ENCODE results near the gene TTLL5. TPM values are rescaled to one million over a fixed set of nuclear protein-coding genes. Genes with fewer than 3 reads are reported as not detected.
A peak's percentile ranks its signal among the peaks of the same experiment; 100 is the strongest.

Gene TTLL5
- polyA plus RNA-seq, 4 donors = 22.1 to 33.8 (median 28.9) TPM

DNA sequence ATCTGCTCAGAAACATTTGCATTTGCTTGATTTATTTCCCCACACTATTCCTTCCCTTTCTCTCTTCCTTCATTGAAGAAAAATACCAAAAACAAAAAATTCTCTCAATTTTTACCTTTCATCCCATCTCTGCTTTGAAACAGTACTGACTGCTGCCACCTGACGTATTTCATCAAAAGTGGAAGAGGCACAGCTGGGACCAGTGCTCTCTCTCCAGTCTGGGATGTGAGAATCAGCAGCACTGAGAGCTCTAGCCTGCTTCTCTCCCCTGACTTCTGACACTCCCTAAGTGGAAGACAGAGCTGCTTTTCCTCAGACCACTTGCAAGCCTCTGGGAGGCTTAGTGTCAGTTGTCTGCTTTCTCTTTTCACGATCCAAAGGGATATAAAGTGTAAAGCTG lies 36.9 kb downstream of the TTLL5 start:
- no peak for DNase-seq (ENCODE audit: low read depth in 4 of 4, low spot score in 3 of 4)

DNA sequence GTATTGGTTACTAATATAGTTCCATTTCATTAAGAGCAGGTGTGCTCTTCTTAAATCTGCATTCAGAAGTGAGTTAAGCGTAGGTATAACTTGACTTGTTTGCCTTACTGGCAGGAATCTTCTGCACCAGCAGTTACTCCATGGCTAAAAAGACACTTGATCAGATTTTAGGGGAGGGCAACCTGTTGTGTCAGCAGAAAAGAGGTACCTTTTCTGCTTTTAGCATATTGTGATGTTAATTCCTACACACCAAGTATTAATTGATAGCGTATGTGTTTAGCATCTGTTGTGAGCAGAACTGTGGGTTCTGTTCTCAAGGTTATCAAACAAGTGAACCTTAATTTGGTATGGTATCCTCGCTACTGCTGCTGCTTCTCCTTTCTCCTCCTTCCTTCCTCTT lies 38.3 kb downstream of the TTLL5 start:
- no peak for DNase-seq (ENCODE audit: low read depth in 4 of 4, low spot score in 3 of 4)

GRCh38 chr14:75700295-75700694 lies 39.2 kb downstream of the TTLL5 start:
- no peak for DNase-seq (ENCODE audit: low read depth in 4 of 4, low spot score in 3 of 4)

GRCh38 chr14:75702122-75702521 lies 41.1 kb downstream of the TTLL5 start:
- DNase-seq (ENCODE audit: low read depth in 4 of 4, low spot score in 3 of 4) = no peak

GRCh38 chr14:75702616-75703261 lies 41.7 kb downstream of the TTLL5 start:
- DNase-seq (ENCODE audit: low read depth in 4 of 4, low spot score in 3 of 4) = no peak

GRCh38 chr14:75703467-75703866 lies 42.4 kb downstream of the TTLL5 start:
- DNase-seq (ENCODE audit: low read depth in 4 of 4, low spot score in 3 of 4) = no peak

- no peak for DNase-seq (ENCODE audit: low read depth in 4 of 4, low spot score in 3 of 4)
These were observed 44.0 kb downstream of the TTLL5 start for GRCh38 chr14:75705014-75705413.

DNA sequence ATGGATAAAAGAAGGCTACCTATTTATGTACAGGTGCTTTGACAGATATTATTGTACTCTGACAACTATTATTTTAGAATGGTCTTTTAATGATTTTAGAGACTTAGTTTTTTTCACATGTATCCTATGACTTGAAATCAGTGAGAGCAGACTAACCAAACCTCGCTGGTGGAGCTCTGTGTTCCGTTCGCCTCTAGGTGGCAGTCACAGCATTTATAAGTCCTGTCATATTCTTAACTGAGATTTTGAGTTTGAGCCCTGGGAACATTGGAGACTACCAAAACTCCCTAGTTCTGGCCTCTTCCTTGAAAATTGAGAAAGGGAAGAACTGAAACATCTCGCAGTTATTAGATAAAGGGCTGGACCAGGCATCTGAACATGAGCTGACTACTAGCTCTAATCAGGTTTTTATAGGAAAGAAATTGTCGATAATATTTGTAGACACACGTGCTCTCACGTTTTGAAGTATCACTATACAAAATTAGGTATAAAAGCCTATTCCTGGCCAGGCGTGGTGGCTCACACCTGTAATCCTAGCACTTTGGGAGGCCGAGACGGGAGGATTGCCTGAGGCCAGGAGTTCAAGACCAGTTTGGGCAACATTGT lies 48.3 kb downstream of the TTLL5 start:
- DNase-seq (ENCODE audit: low read depth in 4 of 4, low spot score in 3 of 4) = peak; percentile 51 to 75 (median 64)

GRCh38 chr14:75711105-75711795 lies 50.2 kb downstream of the TTLL5 start:
- DNase-seq (ENCODE audit: low read depth in 4 of 4, low spot score in 3 of 4) = no peak

- DNase-seq (ENCODE audit: low read depth in 4 of 4, low spot score in 3 of 4) = no peak
These were observed 50.8 kb downstream of the TTLL5 start for GRCh38 chr14:75711796-75712211.

- no peak for DNase-seq (ENCODE audit: low read depth in 4 of 4, low spot score in 3 of 4)
These were observed 53.9 kb downstream of the TTLL5 start for GRCh38 chr14:75714991-75715390.

DNA sequence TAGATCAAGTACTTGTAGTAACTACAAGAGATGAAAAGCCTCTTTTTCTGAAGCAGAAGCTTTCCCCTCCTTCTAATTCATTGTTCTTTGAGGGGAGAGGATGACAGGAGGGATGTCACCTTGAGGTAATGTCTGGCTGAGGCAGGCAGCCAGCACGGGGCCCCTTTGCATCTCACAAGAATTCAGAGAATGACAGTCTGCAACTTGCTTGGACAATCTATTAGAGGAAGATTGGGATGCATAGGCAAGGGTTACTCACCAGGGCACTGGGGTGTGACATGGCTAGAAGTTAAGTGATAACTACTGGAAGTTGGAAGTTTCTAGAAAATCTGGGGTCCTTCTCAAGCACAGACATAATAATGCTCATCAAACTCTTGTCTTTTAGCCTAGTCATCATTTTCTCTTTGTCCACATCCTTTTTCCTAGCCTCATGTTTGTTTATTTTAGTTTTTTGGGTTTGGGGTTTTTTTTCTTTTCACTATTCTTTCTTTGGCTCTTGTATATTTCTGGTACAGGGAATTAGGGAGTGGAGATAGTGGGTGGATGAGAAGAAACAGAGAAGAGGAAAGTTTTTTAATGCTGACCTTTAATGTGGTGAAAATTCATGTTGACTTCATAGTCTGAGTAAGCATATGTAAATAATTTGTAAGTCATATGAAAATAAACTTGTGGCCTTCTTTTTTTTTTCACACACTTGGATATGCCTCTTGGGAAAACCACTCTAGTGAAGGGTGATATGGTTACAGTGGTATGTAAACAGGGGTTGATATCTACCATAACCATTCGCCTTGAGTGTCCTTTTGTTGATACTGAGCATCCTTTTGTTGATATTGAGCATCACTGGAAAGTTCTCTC lies 55.1 kb downstream of the TTLL5 start:
- no peak for DNase-seq (ENCODE audit: low read depth in 4 of 4, low spot score in 3 of 4)

DNA sequence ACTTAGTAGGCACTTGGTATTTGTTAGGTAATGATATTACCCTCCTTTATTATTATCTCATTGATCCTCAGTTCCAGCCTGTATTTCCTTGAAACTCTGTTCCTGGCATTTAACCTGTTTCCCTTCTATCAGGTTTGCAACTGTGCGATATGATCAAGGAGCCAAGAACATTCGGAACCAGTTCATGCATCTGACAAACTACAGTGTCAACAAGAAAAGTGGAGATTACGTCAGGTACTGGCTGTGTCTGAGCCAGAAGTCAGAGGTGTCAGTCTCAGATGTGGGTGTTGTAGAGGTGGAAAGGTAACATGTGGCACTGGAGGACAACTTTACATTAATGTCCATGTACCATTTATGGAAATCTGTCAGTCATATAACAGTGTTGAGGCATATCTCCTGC lies 56.7 kb downstream of the TTLL5 start:
- no peak for DNase-seq (ENCODE audit: low read depth in 4 of 4, low spot score in 3 of 4)

DNA sequence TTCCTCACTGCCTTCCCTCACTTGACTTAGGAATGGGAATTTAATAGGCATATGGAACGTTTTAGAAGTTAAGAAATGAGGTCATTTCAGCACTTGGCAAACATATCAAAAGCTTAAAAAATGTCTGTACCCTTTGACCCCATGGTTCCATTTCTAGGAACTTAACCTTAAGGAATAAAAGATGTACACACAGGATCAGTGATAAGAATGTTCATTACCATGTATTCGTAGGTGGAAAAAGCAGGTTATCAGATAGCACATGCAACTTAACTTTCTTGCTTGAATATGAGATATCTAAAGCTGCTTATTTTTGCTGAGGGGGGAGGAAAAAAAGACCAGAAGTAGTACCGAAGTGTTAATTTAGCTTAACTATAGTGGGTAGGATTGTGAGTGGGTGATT lies 57.2 kb downstream of the TTLL5 start:
- no peak for DNase-seq (ENCODE audit: low read depth in 4 of 4, low spot score in 3 of 4)

DNA sequence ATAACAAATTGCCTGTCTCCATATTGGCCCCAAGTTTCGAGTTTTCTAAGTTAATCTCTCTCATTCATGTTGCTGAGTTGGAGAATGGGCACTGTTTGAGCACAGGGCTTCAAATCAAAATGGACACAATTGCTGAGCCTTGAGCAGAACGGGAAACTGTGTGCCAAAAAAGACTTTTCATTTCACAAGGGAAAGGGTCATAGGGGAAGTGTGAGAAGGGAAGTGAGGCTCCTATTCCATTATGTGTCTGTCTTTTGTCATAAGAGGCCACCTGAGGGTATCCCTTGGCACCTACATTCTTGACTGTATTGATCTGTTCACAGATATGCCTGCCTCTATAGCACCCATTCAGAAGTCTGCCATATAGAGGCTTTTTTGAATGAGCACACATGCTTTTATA lies 59.1 kb downstream of the TTLL5 start:
- no peak for DNase-seq (ENCODE audit: low read depth in 4 of 4, low spot score in 3 of 4)

DNA sequence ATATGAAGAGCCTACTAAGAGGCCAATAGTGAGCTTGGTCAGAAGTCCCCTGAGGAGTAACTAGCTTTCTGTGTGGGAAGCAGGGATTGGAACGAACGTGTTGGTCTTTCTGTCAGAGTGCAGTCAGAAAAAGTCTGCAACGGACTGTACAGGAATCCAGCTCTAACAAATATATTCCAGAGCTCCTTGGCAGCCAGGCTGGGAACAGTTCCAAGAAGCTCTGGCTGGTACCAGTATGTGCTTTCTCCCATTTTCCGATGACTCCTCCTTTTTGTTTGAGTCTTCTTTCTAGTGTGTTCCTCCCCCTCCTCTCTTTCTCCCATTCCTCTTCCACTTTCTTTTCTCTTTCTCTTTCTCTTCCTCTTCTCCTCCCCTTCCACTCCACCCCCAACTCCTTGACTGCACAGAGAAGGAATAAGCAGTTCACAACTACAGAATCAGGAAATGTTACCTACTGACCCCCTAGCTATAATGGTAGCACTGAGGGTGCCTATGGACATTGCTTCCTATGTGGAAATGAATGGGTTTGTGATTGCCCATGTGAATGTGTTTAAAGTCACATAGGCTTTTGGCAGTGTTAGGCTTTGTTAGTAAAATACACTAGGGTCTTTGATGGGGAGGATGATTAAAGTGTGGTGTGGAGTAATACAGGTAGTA lies 59.9 kb downstream of the TTLL5 start:
- DNase-seq (ENCODE audit: low read depth in 4 of 4, low spot score in 3 of 4) = no peak

DNA sequence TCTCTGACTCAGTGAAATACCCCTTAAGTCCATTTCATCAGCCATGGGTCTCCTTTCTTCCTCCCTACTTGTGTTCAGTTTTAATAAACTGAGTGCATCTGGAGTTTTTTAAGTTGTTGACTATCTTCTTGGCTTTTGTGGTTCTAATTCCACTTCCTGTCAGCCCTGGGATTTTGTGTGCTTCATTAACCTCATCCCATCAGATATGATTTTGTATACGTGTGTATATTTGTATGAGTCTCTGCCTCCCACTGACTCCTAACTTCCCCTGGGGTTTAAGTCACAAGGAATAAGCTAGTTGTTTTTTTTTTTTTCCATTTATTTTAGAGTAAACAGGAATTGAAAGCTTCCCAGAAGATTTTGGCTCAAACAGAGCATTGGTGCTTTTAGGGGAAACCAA lies 62.7 kb downstream of the TTLL5 start:
- no peak for DNase-seq (ENCODE audit: low read depth in 4 of 4, low spot score in 3 of 4)

DNA sequence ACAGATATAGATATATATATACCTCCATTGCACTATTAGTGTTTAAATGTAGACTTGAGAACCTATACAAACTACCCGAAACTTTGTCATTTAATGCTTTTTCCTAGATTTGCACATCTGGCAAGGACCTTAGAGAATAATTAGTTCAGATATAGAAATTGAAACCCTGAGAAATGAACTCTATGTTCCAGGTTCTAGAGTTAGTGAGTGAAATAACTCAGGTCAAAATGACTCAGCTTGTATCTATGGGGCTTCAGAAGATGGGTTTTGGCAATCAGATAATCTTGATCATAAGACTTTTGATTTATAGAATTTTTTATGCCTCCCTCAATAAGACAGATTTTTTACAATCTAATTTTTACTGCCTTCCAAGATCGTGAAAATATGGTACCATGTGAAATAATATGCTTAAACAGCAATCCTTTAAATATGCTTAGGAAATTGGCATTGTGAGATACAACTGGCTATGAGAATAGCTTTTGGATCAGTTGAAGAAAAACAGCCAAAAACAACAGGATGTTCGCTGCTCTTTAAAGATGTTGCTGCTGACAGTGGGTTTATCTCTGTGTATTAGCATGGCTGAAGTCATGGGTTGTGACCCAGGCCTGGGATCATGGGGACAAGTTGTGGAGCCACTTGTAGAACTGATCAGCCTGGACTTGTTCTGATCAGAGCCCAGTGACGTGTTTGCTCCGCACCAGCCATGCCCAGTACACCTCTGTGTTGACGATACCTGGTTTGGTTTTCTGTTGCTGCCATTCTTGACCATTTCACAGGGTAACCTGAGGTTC lies 63.6 kb downstream of the TTLL5 start:
- no peak for DNase-seq (ENCODE audit: low read depth in 4 of 4, low spot score in 3 of 4)

DNA sequence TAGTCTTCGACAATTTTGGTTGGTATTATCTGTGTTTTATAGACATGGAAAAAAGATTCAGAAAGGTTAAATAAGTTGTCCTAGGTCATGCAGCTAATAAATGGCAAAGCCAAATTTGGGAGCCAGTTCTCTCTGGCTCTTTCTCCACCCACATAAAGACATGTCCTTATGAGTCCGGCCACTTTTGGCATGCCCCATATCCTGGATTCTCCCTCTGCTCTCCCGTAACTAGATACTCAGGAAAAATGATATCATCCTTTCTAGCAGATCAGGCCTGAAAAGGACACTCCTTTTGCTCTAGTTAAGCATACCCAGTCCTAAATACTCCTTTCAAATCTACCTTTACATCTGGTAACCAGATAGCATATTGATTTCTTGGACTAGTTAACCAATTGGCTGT lies 64.4 kb downstream of the TTLL5 start:
- DNase-seq (ENCODE audit: low read depth in 4 of 4, low spot score in 3 of 4) = no peak

DNA sequence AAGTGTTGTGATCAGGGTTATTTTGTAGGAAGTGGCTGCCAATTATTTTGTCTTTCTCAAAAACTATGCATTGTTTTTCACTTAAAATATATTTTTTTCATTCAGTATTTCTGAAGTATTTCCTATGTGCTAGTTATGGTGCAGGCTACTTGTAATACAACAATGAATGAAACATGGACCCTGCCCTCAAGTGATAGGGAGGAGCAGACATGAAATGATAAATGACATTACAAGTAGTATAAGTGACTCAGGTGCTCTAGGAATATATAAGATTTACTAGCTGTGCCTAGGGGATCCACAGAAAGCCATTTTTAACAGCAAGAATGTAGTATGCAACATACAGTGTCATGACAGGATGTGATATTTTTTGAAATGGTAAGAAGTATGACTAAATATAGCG lies 65.3 kb downstream of the TTLL5 start:
- no peak for DNase-seq (ENCODE audit: low read depth in 4 of 4, low spot score in 3 of 4)

Data from left renal pelvis (tissue), 4 donors.